ENCODE data around the gene MSH3. TPM values are rescaled to one million over a fixed set of nuclear protein-coding genes. Genes with fewer than 3 reads are reported as not detected.
A peak's percentile ranks its signal among the peaks of the same experiment; 100 is the strongest.

MSH3 gene
- total RNA-seq, 1 experiment from 2014 or later: 12.9 TPM

DNA sequence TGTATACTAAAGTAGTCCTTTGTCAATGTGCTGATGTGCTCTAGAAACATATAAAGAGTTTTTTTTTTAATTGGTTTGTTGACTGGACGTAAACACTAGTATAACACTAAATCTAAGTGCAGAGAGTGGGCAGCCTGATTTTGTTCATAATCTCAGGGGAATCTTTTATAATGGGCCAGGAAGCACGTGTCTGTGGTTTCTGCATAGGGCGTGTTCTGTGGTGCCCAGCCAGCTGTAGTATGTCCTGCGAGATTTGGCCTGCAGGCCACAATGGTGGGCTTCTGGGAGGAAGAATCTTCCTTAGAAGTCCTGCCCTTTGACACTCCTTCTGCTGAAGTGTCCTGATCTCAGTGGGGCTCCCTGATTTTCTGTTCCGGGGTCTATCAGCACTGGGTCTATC lies 49.3 kb downstream of the MSH3 start:
- Histone ChIP-seq H3K4me1 (replicated peaks) (peaks cover 20% of the 10 kb centered on the region), H3K27me3 (replicated peaks) (no peaks in the 10 kb centered on the region), H3K9me3 (replicated peaks) (0 out of 2 replicates have a peak, but pooled peaks cover 4% of the 10 kb centered on the region), H3K36me3 (0 out of 2 replicates have a peak, but pooled peaks cover 3% of the 10 kb centered on the region), H3K27ac (no peak overlapping the region), H3K4me3 (no peak overlapping the region)
- DNase-seq (ENCODE audit: low read depth in 1 of 2, low spot score in 2 of 2): no peak

DNA sequence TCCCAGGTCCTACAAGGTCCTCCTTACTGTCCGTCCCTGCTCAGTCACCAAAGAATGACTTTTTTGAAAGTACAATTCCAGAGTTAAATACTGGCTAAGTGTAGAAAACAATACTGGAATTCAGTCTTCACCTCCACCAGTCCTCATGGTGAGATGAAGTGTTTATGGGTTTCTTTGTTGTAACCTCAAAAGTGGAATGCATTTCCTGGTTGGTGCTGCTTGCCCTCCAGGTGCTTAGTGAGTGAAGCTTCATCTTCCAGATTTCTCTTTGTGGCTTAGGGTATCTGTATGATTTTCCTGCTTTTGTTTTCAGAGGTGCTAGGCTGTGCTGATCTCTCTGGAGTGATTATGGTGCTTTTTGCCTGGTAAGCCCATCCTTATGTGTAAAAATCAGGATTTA lies 49.8 kb downstream of the MSH3 start:
- Histone ChIP-seq H3K4me3 (no peak overlapping the region), H3K27me3 (replicated peaks) (no peaks in the 10 kb centered on the region), H3K27ac (no peak overlapping the region), H3K36me3 (0 out of 2 replicates have a peak, but pooled peaks cover 3% of the 10 kb centered on the region), H3K4me1 (replicated peaks) (peaks cover 20% of the 10 kb centered on the region), H3K9me3 (replicated peaks) (0 out of 2 replicates have a peak, but pooled peaks cover 4% of the 10 kb centered on the region)
- DNase-seq (ENCODE audit: low read depth in 1 of 2, low spot score in 2 of 2): no peak

GRCh38 chr5:80705216-80705769 lies 50.8 kb downstream of the MSH3 start:
- Histone ChIP-seq H3K4me3 (no peak overlapping the region), H3K27me3 (replicated peaks) (no peaks in the 10 kb centered on the region), H3K4me1 (replicated peaks) (peaks cover 20% of the 10 kb centered on the region), H3K27ac (peak overlapping the region; percentile 9), H3K36me3 (0 out of 2 replicates have a peak, but pooled peaks cover 3% of the 10 kb centered on the region), H3K9me3 (replicated peaks) (0 out of 2 replicates have a peak, but pooled peaks cover 4% of the 10 kb centered on the region)
- no peak for DNase-seq (ENCODE audit: low read depth in 1 of 2, low spot score in 2 of 2)

GRCh38 chr5:80705801-80706200 lies 51.3 kb downstream of the MSH3 start:
- peak in 1 of 2 experiments; percentile 24 for DNase-seq (ENCODE audit: low read depth in 1 of 2, low spot score in 2 of 2)
- Histone ChIP-seq H3K36me3 (0 out of 2 replicates have a peak, but pooled peaks cover 3% of the 10 kb centered on the region), H3K27ac (peak overlapping the region; percentile 9), H3K4me1 (replicated peaks) (peaks cover 20% of the 10 kb centered on the region), H3K27me3 (replicated peaks) (no peaks in the 10 kb centered on the region), H3K9me3 (replicated peaks) (0 out of 2 replicates have a peak, but pooled peaks cover 4% of the 10 kb centered on the region), H3K4me3 (no peak overlapping the region)

DNA sequence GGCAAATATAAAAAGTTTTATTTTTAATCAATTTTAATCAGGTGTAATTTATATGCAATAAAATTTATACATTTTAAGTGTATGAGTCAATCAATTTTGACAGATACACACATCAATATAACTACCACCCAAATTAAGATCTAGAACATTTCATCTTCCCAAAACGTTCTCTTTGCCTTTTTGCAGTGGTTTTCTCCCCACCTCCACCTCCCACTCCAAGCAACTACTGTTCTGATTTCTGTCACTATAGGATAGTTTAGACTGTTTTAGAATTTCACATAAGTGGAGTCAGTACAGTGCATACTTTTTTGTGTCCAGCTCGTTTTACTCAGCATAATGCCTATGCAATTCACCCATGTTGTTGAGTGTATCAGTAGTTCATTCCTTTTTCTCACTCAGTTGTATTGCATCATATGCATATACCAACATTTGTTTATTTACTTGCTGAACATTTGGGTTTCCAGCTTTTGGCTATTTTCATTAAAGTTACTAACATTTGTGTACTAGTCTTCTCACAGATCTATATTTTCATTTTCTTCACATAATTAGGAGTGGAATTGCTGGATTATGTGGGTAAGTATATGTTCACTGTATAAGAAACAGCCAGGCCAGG lies 52.5 kb downstream of the MSH3 start:
- Histone ChIP-seq H3K27ac (no peak overlapping the region), H3K27me3 (replicated peaks) (no peaks in the 10 kb centered on the region), H3K4me1 (replicated peaks) (peaks cover 20% of the 10 kb centered on the region), H3K36me3 (0 out of 2 replicates have a peak, but pooled peaks cover 3% of the 10 kb centered on the region), H3K4me3 (no peak overlapping the region), H3K9me3 (replicated peaks) (0 out of 2 replicates have a peak, but pooled peaks cover 4% of the 10 kb centered on the region)
- DNase-seq (ENCODE audit: low read depth in 1 of 2, low spot score in 2 of 2): no peak

DNA sequence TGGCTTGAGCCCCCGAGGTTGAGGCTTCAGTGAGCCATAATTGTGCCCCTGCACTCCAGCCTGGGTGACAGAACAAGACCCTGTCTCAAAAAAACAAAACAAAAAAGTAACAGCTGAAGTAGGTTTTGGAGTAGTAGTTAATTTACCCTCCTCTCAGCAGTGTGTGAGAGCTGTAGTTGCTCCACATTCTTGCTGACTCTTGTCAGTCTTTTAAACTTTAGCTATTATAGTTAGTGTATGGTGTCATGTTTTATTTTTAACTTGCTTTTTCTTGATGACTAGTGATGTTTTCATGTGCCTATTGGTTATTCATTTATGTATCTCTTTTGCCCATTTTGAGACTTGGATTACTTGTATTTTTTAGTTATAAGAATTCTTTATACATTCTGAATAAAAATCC lies 53.2 kb downstream of the MSH3 start:
- Histone ChIP-seq H3K4me3 (no peak overlapping the region), H3K4me1 (replicated peaks) (peaks cover 20% of the 10 kb centered on the region), H3K36me3 (0 out of 2 replicates have a peak, but pooled peaks cover 3% of the 10 kb centered on the region), H3K27me3 (replicated peaks) (no peaks in the 10 kb centered on the region), H3K9me3 (replicated peaks) (0 out of 2 replicates have a peak, but pooled peaks cover 4% of the 10 kb centered on the region), H3K27ac (no peak overlapping the region)
- no peak for DNase-seq (ENCODE audit: low read depth in 1 of 2, low spot score in 2 of 2)

DNA sequence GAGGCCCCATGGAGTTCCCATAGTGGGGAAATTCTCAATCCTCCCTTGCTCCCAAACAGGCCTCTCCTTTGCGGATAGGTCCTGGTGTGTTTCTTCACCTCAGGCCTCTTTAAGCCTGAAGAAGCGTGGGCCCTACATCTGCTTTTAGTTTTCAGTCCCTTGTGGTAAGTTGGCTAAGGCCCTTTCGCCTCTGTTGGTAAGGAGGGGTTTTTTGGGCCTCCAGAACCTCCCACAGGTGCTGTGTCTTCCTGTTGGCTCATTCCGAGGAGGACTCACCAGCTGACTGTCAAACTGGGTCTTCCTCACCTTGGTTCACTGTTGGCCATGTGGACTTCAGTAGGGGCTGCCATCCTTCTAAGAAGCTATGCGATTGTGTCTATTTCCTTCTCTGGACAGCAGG lies 56.8 kb downstream of the MSH3 start:
- Histone ChIP-seq H3K4me1 (replicated peaks) (peaks cover 16% of the 10 kb centered on the region), H3K4me3 (no peak overlapping the region), H3K9me3 (replicated peaks) (no peaks in the 10 kb centered on the region), H3K27ac (no peak overlapping the region), H3K27me3 (replicated peaks) (no peaks in the 10 kb centered on the region), H3K36me3 (peaks cover 7% of the 10 kb centered on the region)
- DNase-seq (ENCODE audit: low read depth in 1 of 2, low spot score in 2 of 2): no peak

GRCh38 chr5:80711938-80712337 lies 57.5 kb downstream of the MSH3 start:
- Histone ChIP-seq H3K27me3 (replicated peaks) (no peaks in the 10 kb centered on the region), H3K36me3 (peaks cover 7% of the 10 kb centered on the region)
- peak; percentile 28 to 59 for DNase-seq (ENCODE audit: low read depth in 1 of 2, low spot score in 2 of 2)

GRCh38 chr5:80712919-80713318 lies 58.5 kb downstream of the MSH3 start:
- peaks cover 10% of the 10 kb centered on the region for H3K4me1 ChIP-seq (replicated peaks)
- no peak overlapping the region for H3K27ac ChIP-seq
- no peaks in the 10 kb centered on the region for H3K27me3 ChIP-seq (replicated peaks)
- no peak for DNase-seq (ENCODE audit: low read depth in 1 of 2, low spot score in 2 of 2)
- no peaks in the 10 kb centered on the region for H3K9me3 ChIP-seq (replicated peaks)
- H3K4me3 ChIP-seq: no peak overlapping the region
- peaks cover 7% of the 10 kb centered on the region for H3K36me3 ChIP-seq

More at GRCh38 chr5:80711938-80712337, 57.5 kb downstream of the MSH3 start:
- Histone ChIP-seq H3K9me3 (replicated peaks) (no peaks in the 10 kb centered on the region), H3K4me3 (no peak overlapping the region), H3K4me1 (replicated peaks) (peaks cover 12% of the 10 kb centered on the region), H3K27ac (no peak overlapping the region)

DNA sequence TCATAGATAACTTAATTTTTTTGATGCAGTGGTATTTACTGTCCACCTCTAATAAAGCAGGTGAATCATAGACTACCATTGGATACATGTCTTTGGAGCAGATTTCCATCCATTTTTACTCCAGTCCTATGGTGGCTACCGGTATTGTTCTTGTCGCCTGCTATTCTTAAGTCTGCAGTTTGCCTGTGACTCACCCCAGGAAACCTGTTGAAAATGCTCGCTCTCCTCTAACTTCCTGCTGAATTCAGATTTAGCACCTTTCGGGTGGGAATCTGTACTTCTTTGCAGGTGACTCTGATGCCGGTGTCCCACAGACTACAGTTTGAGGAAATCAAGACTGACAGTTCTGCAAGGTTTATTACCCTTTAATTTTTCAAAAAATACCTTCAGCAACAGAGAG lies 59.2 kb downstream of the MSH3 start:
- Histone ChIP-seq H3K4me1 (replicated peaks) (peaks cover 10% of the 10 kb centered on the region), H3K4me3 (no peak overlapping the region), H3K27ac (no peak overlapping the region), H3K9me3 (replicated peaks) (no peaks in the 10 kb centered on the region), H3K27me3 (replicated peaks) (no peaks in the 10 kb centered on the region), H3K36me3 (peaks cover 7% of the 10 kb centered on the region)
- DNase-seq (ENCODE audit: low read depth in 1 of 2, low spot score in 2 of 2): no peak

DNA sequence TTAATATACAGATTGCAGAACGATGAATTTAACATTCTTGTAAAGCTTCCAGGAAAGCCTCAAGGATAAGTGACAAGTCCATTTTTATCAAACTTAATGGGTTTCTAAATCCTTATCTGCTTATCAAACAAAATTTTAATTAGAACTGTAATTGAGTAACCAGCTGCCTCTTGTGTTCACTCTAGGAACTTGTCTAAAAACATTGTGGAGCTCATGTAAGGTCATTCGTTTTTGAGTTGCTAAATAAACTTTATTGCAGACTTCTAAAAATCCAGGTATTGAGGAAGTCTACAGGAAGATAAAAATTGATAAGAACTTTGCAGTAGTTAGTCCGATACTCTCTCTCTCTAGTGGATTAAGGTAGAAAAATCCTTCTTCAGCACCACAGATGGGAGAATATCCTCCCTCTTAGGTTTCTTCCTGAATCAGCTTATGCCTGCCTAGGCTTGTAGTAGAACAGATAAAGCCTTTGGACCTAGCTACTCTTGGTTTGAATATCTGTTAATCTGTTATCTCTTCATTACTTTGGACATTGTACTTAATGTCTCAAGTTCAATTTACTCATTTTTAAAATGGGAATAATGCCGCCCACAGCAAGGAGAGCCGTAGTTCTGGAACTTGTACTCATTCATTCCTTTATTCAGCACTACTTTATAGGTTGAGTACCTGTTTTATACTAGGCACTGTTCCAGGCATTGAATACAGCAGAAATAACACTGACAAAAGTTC lies 60.3 kb downstream of the MSH3 start:
- no peaks in the 10 kb centered on the region for H3K9me3 ChIP-seq (replicated peaks)
- peaks cover 10% of the 10 kb centered on the region for H3K36me3 ChIP-seq
- H3K4me1 ChIP-seq (replicated peaks): peaks cover 10% of the 10 kb centered on the region
- no peak overlapping the region for H3K27ac ChIP-seq
- no peak overlapping the region for H3K4me3 ChIP-seq
- H3K27me3 ChIP-seq (replicated peaks): no peaks in the 10 kb centered on the region
- no peak for DNase-seq (ENCODE audit: low read depth in 1 of 2, low spot score in 2 of 2)

- no peaks in the 10 kb centered on the region for H3K9me3 ChIP-seq (replicated peaks)
- DNase-seq (ENCODE audit: low read depth in 1 of 2, low spot score in 2 of 2): no peak
Measured at GRCh38 chr5:80715887-80716286, 61.4 kb downstream of the MSH3 start.

DNA sequence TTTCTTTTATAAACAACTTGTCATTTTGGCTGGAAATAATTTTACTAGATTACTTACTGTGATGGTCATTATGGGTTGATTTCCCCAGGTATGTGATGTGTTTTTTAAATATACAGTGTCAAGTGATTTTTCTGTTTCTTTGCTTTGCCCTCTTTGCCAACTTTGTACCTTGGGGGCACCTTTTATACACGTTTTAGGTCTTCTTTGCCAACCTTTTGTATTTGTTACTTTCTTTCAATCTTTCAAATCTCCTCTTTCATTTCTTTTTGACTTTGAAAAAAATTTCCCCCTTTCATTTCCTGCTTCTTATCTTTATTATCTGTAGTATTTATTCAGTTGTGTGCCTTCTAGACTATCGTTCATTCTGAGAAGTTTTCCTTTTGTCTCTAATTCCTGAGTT lies 65.7 kb downstream of the MSH3 start:
- Histone ChIP-seq H3K4me1 (replicated peaks) (no peaks in the 10 kb centered on the region), H3K36me3 (peaks cover 9% of the 10 kb centered on the region), H3K27me3 (replicated peaks) (no peaks in the 10 kb centered on the region), H3K27ac (no peak overlapping the region), H3K4me3 (no peak overlapping the region), H3K9me3 (replicated peaks) (no peaks in the 10 kb centered on the region)
- DNase-seq (ENCODE audit: low read depth in 1 of 2, low spot score in 2 of 2): no peak

More at GRCh38 chr5:80715887-80716286, 61.4 kb downstream of the MSH3 start:
- Histone ChIP-seq H3K27ac (no peak overlapping the region), H3K4me1 (replicated peaks) (peaks cover 10% of the 10 kb centered on the region), H3K36me3 (peaks cover 16% of the 10 kb centered on the region), H3K4me3 (no peak overlapping the region), H3K27me3 (replicated peaks) (no peaks in the 10 kb centered on the region)

DNA sequence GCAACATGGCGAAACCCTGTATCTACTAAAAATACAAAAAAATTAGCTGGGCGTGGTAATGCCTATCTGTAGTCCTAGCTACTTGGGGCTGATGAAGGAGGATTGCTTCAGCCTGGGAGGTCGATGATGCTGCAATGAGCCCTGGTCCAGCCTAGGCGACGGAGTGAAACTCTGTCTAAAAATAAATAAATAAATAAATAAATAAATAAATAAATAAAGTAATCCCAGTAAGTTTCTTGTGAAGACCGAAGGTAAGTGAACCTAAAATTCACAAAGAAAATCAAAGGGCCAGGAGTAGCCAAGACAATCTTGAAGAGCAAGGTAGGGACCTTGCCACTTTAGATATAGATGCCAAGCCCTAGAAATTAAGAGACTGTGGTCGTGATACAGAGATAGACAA lies 68.5 kb downstream of the MSH3 start:
- Histone ChIP-seq H3K4me3 (no peak overlapping the region), H3K36me3 (peaks cover 19% of the 10 kb centered on the region), H3K27me3 (replicated peaks) (no peaks in the 10 kb centered on the region), H3K4me1 (replicated peaks) (no peaks in the 10 kb centered on the region), H3K9me3 (replicated peaks) (0 out of 2 replicates have a peak, but pooled peaks cover 3% of the 10 kb centered on the region), H3K27ac (no peak overlapping the region)
- DNase-seq (ENCODE audit: low read depth in 1 of 2, low spot score in 2 of 2): no peak

Data from SJSA1 (cell line).